CD4-positive, alpha-beta memory T cell (primary cell): ENCODE results near the gene SMAP2. TPM values are rescaled to one million over a fixed set of nuclear protein-coding genes. Genes with fewer than 3 reads are reported as not detected.
"Not testable (repeated sequence)": the region's sequence is repeated elsewhere in the genome, so short reads cannot be mapped to it uniquely, and the experiment has no call there.

Experiments used
- CTCF ChIA-PET: fragments of 350-600 bp; sonication (Branson Sonifier 250); formaldehyde crosslinking; loops from one replicate; lab custom pipeline; 2021; ENCODE audit warnings: inconsistent platforms; ENCODE audit not compliant: partially characterized antibody; lab: Charles Lee
- POLR2A ChIA-PET: fragments of 350-600 bp; sonication (Branson Sonifier 250); formaldehyde crosslinking; loops from one replicate; lab custom pipeline; 2021; ENCODE audit not compliant: partially characterized antibody; lab: Charles Lee
- DNase-seq, 5 donors: peaks; one replicate each; pipeline versions ENCODE4 v3.0.0 to v3.0.0-alpha.2; 2020 to 2022; ENCODE audit warnings: mixed read lengths in 1 of 5
- H3K27ac ChIP-seq: one replicate; pipeline ENCODE4 v1.7.0; 2013; ENCODE audit warnings: low read depth, low read length
- H3K27me3 ChIP-seq: 2 replicates; pipeline ENCODE4 v1.7.0; 2013; ENCODE audit warnings: mild to moderate bottlenecking, low read length, moderate library complexity; ENCODE audit not compliant: insufficient read depth
- H3K36me3 ChIP-seq: 2 replicates; pipeline ENCODE4 v1.7.0; 2013; ENCODE audit warnings: mild to moderate bottlenecking, low read length, moderate library complexity; ENCODE audit not compliant: insufficient read depth
- H3K4me1 ChIP-seq: 2 replicates; pipeline ENCODE4 v1.7.0; 2013; ENCODE audit warnings: mild to moderate bottlenecking, low read length, moderate library complexity; ENCODE audit not compliant: insufficient read depth
- H3K4me3 ChIP-seq, 2 donors: one replicate each; pipeline ENCODE4 v1.7.0; 2013; ENCODE audit warnings: low read length in 2 of 2, mild to moderate bottlenecking in 1 of 2
- H3K9me3 ChIP-seq, 2 donors: one replicate each; pipeline ENCODE4 v1.7.0; 2013; ENCODE audit warnings: low read length in 2 of 2, control low read depth in 1 of 2; ENCODE audit not compliant: control insufficient read depth in 1 of 2
- H3K27ac Mint-ChIP-seq, 7 donors: one replicate each; pipeline ENCODE4 v1.8.0; 2020 to 2021; ENCODE audit warnings: mixed read lengths in 7 of 7, mild to moderate bottlenecking in 6 of 7, inconsistent platforms in 3 of 7, moderate library complexity in 3 of 7
- H3K27me3 Mint-ChIP-seq, 2 donors: one replicate each; pipeline ENCODE4 v1.8.0; 2020 to 2021; ENCODE audit warnings: mixed read lengths in 2 of 2
- H3K36me3 Mint-ChIP-seq, 2 donors: one replicate each; pipeline ENCODE4 v1.8.0; 2020 to 2021; ENCODE audit warnings: mixed read lengths in 2 of 2, inconsistent platforms in 1 of 2, mild to moderate bottlenecking in 1 of 2
- H3K4me1 Mint-ChIP-seq, 4 donors: one replicate each; pipeline ENCODE4 v1.8.0; 2020 to 2021; ENCODE audit warnings: mixed read lengths in 4 of 4, mild to moderate bottlenecking in 1 of 4
- H3K4me3 Mint-ChIP-seq, 8 donors: one replicate each; pipeline ENCODE4 v1.8.0; 2020 to 2021; ENCODE audit warnings: mixed read lengths in 8 of 8, mild to moderate bottlenecking in 7 of 8, moderate library complexity in 6 of 8, inconsistent platforms in 3 of 8
- H3K9me3 Mint-ChIP-seq, 8 donors: one replicate each; pipeline ENCODE4 v1.8.0; 2020 to 2021; ENCODE audit warnings: mixed read lengths in 8 of 8, mild to moderate bottlenecking in 5 of 8, inconsistent platforms in 3 of 8, moderate library complexity in 1 of 8
- intact Hi-C: fragments of 100-400 bp; cut with micrococcal nuclease; formaldehyde crosslinking; loops from one replicate; pipeline ENCODE4 v1.15.1; 2023
- polyA plus RNA-seq, 2 donors: library from polyadenylated mRNA; unstranded; fragments of 300-500 nt; fragmentation: Illumina TruSeq; gene quantifications; one replicate each; pipeline ENCODE4 v1.2.3, GENCODE V29; 2021
- total RNA-seq, 2 experiments: library from RNA; stranded (reverse); gene quantifications; one replicate each; pipeline ENCODE4 v1.2.3, GENCODE V29; 2021

The SMAP2 gene
- total and polyA plus RNA-seq, 4 experiments from 2014 or later: 123 to 358 (median 191) TPM

DNA sequence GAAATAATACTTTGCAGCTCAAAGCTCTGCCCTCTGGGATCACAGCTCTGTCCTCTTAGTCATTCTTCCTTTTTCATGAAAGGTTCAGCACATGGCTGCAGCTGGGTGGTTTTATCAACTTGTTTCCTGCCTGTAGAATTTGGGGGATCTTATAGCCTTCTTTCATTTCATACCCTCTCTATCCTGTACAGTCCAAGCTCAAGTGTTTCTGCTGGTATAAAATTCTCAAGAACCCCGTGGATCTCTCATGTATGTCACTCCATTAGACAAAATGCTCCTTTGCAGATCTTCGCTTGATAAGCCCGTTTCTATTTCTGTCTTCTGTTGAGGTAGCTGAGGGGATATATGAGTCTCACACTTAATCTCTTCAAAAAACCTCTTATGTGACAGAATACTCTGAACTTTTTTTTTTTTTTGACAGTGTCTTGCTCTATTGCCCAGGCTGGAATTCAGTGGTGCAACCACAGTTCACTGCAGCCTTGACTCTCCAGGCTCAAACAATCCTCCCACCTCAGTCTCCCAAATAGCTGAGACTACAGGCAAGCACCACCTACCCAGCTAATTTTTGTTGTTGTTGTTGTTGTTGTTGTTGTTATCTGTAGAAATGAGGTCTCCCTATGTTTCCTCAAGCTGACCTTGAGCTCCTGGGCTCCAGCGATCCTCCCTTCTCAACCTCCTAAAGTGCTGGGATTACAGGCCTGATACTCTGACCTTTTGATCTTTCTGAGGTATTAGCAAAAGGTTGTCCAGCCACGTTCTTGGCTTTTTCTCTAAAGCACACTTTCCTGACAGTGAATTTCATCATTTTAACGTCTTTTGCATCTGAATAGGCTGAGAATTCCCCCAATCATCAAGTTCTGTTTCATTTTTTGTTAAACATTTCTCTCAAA lies 31.8 kb upstream of the SMAP2 start:
- Mint-ChIP-seq H3K27ac (peak overlapping the region; percentile 14 to 90 (median 81)), H3K9me3 (no peaks in the 10 kb centered on the region), H3K4me1 (peaks cover 29 to 59% (median 44%) of the 10 kb centered on the region in 4 donors), H3K27me3 (no peaks in the 10 kb centered on the region), H3K36me3 (no peaks in the 10 kb centered on the region), H3K4me3 (peak overlapping the region in 7 of 8 donors; percentile 17 to 53 (median 39))
- H3K27me3 ChIP-seq: no peaks in the 10 kb centered on the region
- no peaks in the 10 kb centered on the region for H3K9me3 ChIP-seq
- H3K27ac ChIP-seq: no peak overlapping the region
- POLR2A ChIA-PET: interaction anchor here (0.7 to 2.2 kb wide), 7 partner anchors 26 to 189 kb away, joined by 3 to 8 read pairs (median 5); partner anchors contain the start of gene SMAP2
- CTCF ChIA-PET: interaction anchor here (0.9 to 3.4 kb wide), 20 partner anchors 14 to 267 kb away, joined by 3 to 46 read pairs (median 4); partner anchors contain the start of gene COL9A2
- H3K4me3 ChIP-seq: no peak overlapping the region
- H3K4me1 ChIP-seq: peaks cover 43% of the 10 kb centered on the region
- intact Hi-C loops: loop anchor here (5.0 kb wide), 1 partner anchor 46 kb away; no protein-coding TSS in a partner anchor
- no peak for DNase-seq
- H3K36me3 ChIP-seq: no peaks in the 10 kb centered on the region

DNA sequence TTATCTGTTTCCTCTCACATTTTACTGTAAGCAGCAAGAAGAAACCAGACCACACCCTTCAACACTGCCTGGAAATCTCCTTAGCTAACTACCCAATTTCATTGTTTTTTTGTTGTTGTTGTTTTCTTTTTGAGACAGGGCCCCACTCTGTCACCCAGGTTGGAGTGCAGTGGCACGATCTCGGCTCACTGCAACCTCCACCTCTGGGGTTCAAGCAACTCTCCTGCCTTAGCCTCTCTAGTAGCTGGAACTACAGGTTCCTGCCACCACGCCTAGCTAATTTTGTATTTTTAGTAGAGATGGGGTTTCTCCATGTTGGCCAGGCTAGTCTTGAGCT lies 31.2 kb upstream of the SMAP2 start:
- intact Hi-C loops: loop anchor here (5.0 kb wide), 1 partner anchor 45 kb away; no protein-coding TSS in a partner anchor
- not testable (repeated sequence) for H3K9me3 ChIP-seq, DNase-seq, H3K27me3 Mint-ChIP-seq, H3K27me3 ChIP-seq, H3K9me3 Mint-ChIP-seq, H3K36me3 Mint-ChIP-seq, H3K36me3 ChIP-seq, H3K27ac ChIP-seq, H3K4me3 ChIP-seq
- CTCF ChIA-PET: interaction anchor here (1.2 to 3.4 kb wide), 11 partner anchors 7 to 268 kb away, joined by 3 to 46 read pairs (median 7); partner anchors contain the start of gene COL9A2
- Mint-ChIP-seq H3K4me1 (peaks cover 29 to 59% (median 44%) of the 10 kb centered on the region in 4 donors), H3K4me3 (peak overlapping the region in 6 of 8 donors; percentile 17 to 53 (median 40)), H3K27ac (peak overlapping the region; percentile 14 to 90 (median 81))
- peaks cover 43% of the 10 kb centered on the region for H3K4me1 ChIP-seq
- POLR2A ChIA-PET: interaction anchor here (0.6 to 2.2 kb wide), 5 partner anchors 32 to 61 kb away, joined by 4 to 8 read pairs (median 5); partner anchors contain the start of gene SMAP2

DNA sequence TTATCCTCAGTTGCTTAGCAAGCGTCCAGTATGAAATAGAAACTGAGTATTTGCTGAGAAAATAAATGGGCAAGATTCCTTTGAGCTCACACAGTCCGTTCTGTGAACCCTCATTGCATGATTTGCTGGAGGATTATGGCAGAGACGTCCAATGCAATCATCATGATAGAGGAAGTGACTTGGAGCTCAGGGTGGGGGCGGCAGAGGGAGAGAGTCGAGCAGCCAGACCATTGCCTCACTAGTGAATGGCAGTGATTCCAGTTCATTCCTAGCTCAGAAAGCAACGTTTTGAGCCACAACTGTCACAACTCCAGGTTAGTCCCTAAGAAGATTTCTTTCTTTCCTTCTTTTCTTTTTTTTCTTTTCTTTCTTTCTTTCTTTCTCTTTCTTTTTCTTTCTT lies 28.9 kb upstream of the SMAP2 start:
- Mint-ChIP-seq H3K4me3 (peak overlapping the region in 6 of 8 donors; percentile 22 to 53 (median 42)), H3K36me3 (no peaks in the 10 kb centered on the region), H3K27ac (peak overlapping the region in 5 of 7 donors; percentile 5 to 67 (median 9)), H3K4me1 (peaks cover 24 to 52% (median 38%) of the 10 kb centered on the region in 4 donors), H3K27me3 (no peaks in the 10 kb centered on the region), H3K9me3 (no peaks in the 10 kb centered on the region)
- ChIA-PET POLR2A (interaction anchor here (0.6 to 1.6 kb wide), 3 partner anchors 29 to 66 kb away, joined by 3 to 6 read pairs (median 4); no protein-coding TSS in a partner anchor), CTCF (interaction anchor here (1.1 to 2.1 kb wide), 3 partner anchors 20 to 200 kb away, joined by 5 to 8 read pairs (median 5); no protein-coding TSS in a partner anchor)
- intact Hi-C loops: loop anchor here (1.0 to 5.0 kb wide), 2 partner anchors 43 to 61 kb away; no protein-coding TSS in a partner anchor
- DNase-seq: no peak
- H3K4me1 ChIP-seq: peaks cover 33% of the 10 kb centered on the region
- no peaks in the 10 kb centered on the region for H3K36me3 ChIP-seq
- H3K27ac ChIP-seq: no peak overlapping the region
- no peak overlapping the region for H3K4me3 ChIP-seq
- H3K27me3 ChIP-seq: no peaks in the 10 kb centered on the region
- no peaks in the 10 kb centered on the region for H3K9me3 ChIP-seq

DNA sequence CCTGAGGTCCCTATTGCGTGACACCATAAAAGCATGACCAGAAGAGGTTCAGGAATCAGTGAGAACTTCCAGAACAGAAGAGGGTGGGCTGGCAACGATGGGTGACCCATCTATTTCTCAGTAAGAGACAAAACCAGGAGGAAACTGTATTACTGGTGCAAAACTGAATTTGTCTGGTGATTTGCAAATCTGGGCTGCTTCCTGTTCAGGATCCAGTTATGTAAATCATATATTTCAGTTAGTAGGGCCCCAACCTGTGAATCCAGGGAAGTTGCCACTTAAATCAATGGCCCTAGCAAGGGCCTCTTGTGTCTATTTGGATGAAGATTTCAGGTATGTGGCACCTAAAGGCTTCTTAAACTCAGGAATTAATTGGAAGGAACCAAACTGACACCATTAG lies 23.1 kb upstream of the SMAP2 start:
- intact Hi-C loops: no loop called here
- Histone ChIP-seq H3K4me1 (no peaks in the 10 kb centered on the region), H3K9me3 (no peaks in the 10 kb centered on the region)

DNA sequence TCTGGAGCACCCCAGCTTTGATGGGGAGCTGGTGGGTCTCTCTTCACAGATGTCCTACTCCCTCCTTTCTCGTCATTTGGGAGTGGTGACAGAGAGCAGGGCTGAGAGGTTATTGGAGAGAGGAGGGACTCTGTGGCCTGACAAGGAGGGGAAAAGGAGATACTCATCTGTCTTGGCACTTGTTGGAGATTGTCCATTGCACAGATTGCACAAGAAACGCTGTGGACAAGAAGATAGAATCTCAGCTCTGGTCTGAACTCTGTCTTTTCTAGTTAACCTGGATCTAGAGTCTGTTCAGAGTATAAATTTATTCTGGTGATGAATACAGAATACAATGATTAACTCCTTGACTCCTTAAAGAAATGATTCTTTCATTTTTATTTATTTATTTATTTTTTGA lies 22.4 kb upstream of the SMAP2 start:
- no peaks in the 10 kb centered on the region for H3K27me3 Mint-ChIP-seq
- no peaks in the 10 kb centered on the region for H3K9me3 Mint-ChIP-seq
- no peaks in the 10 kb centered on the region for H3K4me1 Mint-ChIP-seq
- Histone ChIP-seq H3K27me3 (no peaks in the 10 kb centered on the region), H3K27ac (no peak overlapping the region), H3K4me1 (no peaks in the 10 kb centered on the region), H3K9me3 (no peaks in the 10 kb centered on the region), H3K4me3 (no peak overlapping the region), H3K36me3 (no peaks in the 10 kb centered on the region)
- intact Hi-C loops: no loop called here
- no peak overlapping the region for H3K4me3 Mint-ChIP-seq
- H3K36me3 Mint-ChIP-seq: no peaks in the 10 kb centered on the region
- POLR2A ChIA-PET: no interaction called here
- CTCF ChIA-PET: interaction anchor here (1.7 kb wide), 1 partner anchor 12 kb away, joined by 8 read pairs; no protein-coding TSS in a partner anchor
- DNase-seq: no peak
- H3K27ac Mint-ChIP-seq: peak overlapping the region in 1 of 7 donors; percentile 47

More for the DNA sequence above, 23.1 kb upstream of the SMAP2 start:
- no peak overlapping the region for H3K27ac ChIP-seq
- no peak for DNase-seq
- no peak overlapping the region for H3K4me3 Mint-ChIP-seq
- no peaks in the 10 kb centered on the region for H3K27me3 ChIP-seq
- peaks cover 0 to 1% (median under 1%) of the 10 kb centered on the region in 4 donors for H3K4me1 Mint-ChIP-seq
- H3K36me3 Mint-ChIP-seq: no peaks in the 10 kb centered on the region
- CTCF ChIA-PET: interaction anchor here (1.3 to 1.7 kb wide), 2 partner anchors 11 to 54 kb away, joined by 3 to 8 read pairs; no protein-coding TSS in a partner anchor
- no peak overlapping the region for H3K4me3 ChIP-seq
- H3K27ac Mint-ChIP-seq: no peak overlapping the region
- no peaks in the 10 kb centered on the region for H3K27me3 Mint-ChIP-seq
- H3K9me3 Mint-ChIP-seq: no peaks in the 10 kb centered on the region
- no peaks in the 10 kb centered on the region for H3K36me3 ChIP-seq
- POLR2A ChIA-PET: no interaction called here

DNA sequence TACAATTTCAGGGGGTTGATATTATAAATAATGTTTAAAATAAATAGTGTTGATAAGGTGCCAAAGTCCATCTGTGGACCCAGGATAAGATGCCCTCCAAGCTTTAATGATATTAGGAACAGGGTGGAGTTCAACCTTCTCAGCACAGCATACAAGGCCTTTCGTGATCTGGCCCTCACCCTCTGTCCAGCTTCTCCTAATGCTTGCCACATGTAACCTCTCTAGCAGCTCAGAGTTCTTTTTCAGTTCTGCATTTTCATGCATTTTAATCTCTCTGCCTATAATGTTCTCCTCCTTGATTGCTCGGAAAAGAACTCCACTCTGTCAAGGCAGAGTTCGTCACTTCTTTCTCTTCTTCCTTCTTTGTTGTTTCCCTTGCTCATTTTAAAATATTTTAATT lies 21.4 kb upstream of the SMAP2 start:
- H3K36me3 Mint-ChIP-seq: no peaks in the 10 kb centered on the region
- H3K27ac Mint-ChIP-seq: no peak overlapping the region
- no peak overlapping the region for H3K4me3 Mint-ChIP-seq
- no peaks in the 10 kb centered on the region for H3K9me3 Mint-ChIP-seq
- POLR2A ChIA-PET: no interaction called here
- peaks cover 0 to 1% (median 0%) of the 10 kb centered on the region in 4 donors for H3K4me1 Mint-ChIP-seq
- DNase-seq: no peak
- Histone ChIP-seq H3K27me3 (no peaks in the 10 kb centered on the region), H3K4me1 (no peaks in the 10 kb centered on the region), H3K9me3 (no peaks in the 10 kb centered on the region), H3K27ac (no peak overlapping the region), H3K4me3 (no peak overlapping the region), H3K36me3 (no peaks in the 10 kb centered on the region)
- intact Hi-C loops: no loop called here
- H3K27me3 Mint-ChIP-seq: no peaks in the 10 kb centered on the region
- CTCF ChIA-PET: interaction anchor here (1.1 to 1.7 kb wide), 3 partner anchors 9 to 199 kb away, joined by 4 to 8 read pairs (median 5); no protein-coding TSS in a partner anchor

DNA sequence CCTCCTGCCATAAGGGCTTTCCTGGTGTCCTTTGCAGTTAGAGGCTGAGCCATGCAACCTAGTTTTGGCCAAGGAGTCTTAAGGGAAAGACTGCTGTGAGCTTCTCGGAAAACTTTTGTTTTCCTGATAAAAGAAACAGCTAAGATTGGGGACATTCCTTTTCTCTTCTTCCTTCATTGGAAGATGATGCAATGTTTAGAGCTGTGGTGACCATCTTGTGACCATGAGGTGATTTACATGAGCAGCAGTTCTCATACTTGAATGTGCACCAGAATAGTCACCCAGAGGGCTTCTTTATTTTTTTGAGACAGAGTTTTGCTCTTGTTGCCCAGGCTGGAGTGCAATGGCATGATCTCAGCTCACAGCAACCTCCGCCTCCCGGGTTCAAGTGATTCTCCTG lies 20.4 kb upstream of the SMAP2 start:
- H3K27ac Mint-ChIP-seq: peak overlapping the region in 1 of 7 donors; percentile 35
- POLR2A ChIA-PET: no interaction called here
- peaks cover 0 to 2% (median 0%) of the 10 kb centered on the region in 8 donors for H3K9me3 Mint-ChIP-seq
- Histone ChIP-seq H3K27ac (no peak overlapping the region), H3K4me1 (no peaks in the 10 kb centered on the region), H3K4me3 (no peak overlapping the region), H3K9me3 (no peaks in the 10 kb centered on the region), H3K27me3 (no peaks in the 10 kb centered on the region), H3K36me3 (no peaks in the 10 kb centered on the region)
- no peaks in the 10 kb centered on the region for H3K36me3 Mint-ChIP-seq
- no peak for DNase-seq
- CTCF ChIA-PET: interaction anchor here (1.1 to 3.4 kb wide), 4 partner anchors 9 to 52 kb away, joined by 3 to 17 read pairs (median 4); no protein-coding TSS in a partner anchor
- intact Hi-C loops: no loop called here
- peaks cover 0 to 1% (median 0%) of the 10 kb centered on the region in 4 donors for H3K4me1 Mint-ChIP-seq
- no peak overlapping the region for H3K4me3 Mint-ChIP-seq
- H3K27me3 Mint-ChIP-seq: no peaks in the 10 kb centered on the region
